Endodermal cell (in vitro differentiated cells): Measurements from ENCODE around the gene CAP1. TPM values are rescaled to one million over a fixed set of nuclear protein-coding genes. Genes with fewer than 3 reads are reported as not detected.

Source experiments
- DNase-seq: peaks from one replicate; pipeline ENCODE4 v3.0.0-alpha.2; 2017
- H3K27ac ChIP-seq: 2 replicates; pipeline ENCODE4 v1.5.1; 2013; ENCODE audit warnings: mild to moderate bottlenecking, low read depth, low read length, moderate library complexity
- H3K27me3 ChIP-seq: 2 replicates; pipeline ENCODE4 v1.6.1; 2013; ENCODE audit warnings: mild to moderate bottlenecking, low read length, moderate library complexity; ENCODE audit not compliant: insufficient read depth, control insufficient read depth, poor library complexity, severe bottlenecking
- H3K36me3 ChIP-seq: 2 replicates; pipeline ENCODE4 v1.7.0; 2013; ENCODE audit warnings: mild to moderate bottlenecking, low read length, moderate library complexity; ENCODE audit not compliant: control insufficient read depth, insufficient read depth
- H3K4me1 ChIP-seq: one replicate; pipeline ENCODE4 v1.7.0; 2013; ENCODE audit warnings: low read length; ENCODE audit not compliant: control insufficient read depth, insufficient read depth
- H3K4me3 ChIP-seq: 2 replicates; pipeline ENCODE4 v1.5.1; 2013; ENCODE audit warnings: mild to moderate bottlenecking, low read length, moderate library complexity
- H3K9ac ChIP-seq: 2 replicates; pipeline ENCODE4 v1.6.1; 2013; ENCODE audit warnings: mild to moderate bottlenecking, low read length, moderate library complexity; ENCODE audit not compliant: poor library complexity, severe bottlenecking; ENCODE audit errors: extremely low read depth
- H3K9me3 ChIP-seq: 2 replicates; pipeline ENCODE4 v1.6.1; 2013; ENCODE audit warnings: mild to moderate bottlenecking, low read length, moderate library complexity; ENCODE audit not compliant: control insufficient read depth
- H3K27ac Mint-ChIP-seq: 2 replicates; pipeline ENCODE4 v1.8.0; 2020; ENCODE audit warnings: mixed read lengths
- H3K27me3 Mint-ChIP-seq: 2 replicates; pipeline ENCODE4 v1.8.0; 2021; ENCODE audit warnings: mild to moderate bottlenecking, mixed read lengths; ENCODE audit not compliant: insufficient read depth
- H3K36me3 Mint-ChIP-seq: 2 replicates; pipeline ENCODE4 v1.8.0; 2020; ENCODE audit warnings: low read depth, mixed read lengths
- H3K4me1 Mint-ChIP-seq: 2 replicates; pipeline ENCODE4 v1.8.0; 2020; ENCODE audit warnings: mixed read lengths
- H3K4me3 Mint-ChIP-seq: 2 replicates; pipeline ENCODE4 v1.8.0; 2020; ENCODE audit warnings: mild to moderate bottlenecking, moderate library complexity, mixed read lengths
- H3K9me3 Mint-ChIP-seq: 2 replicates; pipeline ENCODE4 v1.8.0; 2020; ENCODE audit warnings: mild to moderate bottlenecking, mixed read lengths
- CTCF ChIP-seq: fragments of 200-600 bp; sonication (generic); conservative IDR thresholded peaks from 2 replicates; pipeline ENCODE4 v1.5.0; 2021; ENCODE audit warnings: antibody characterized with exemption, mild to moderate bottlenecking
- WGBS, 2 experiments: methylation state at CpG; one replicate each; pipeline versions ENCODE4 v1.1.5 to v1.1.7; 2013; ENCODE audit warnings: missing lambda C conversion rate in 2 of 2, mixed read lengths in 1 of 2; ENCODE audit not compliant: insufficient coverage in 1 of 2, insufficient read length in 1 of 2; 5-methylcytosine and 5-hydroxymethylcytosine counted together
- total RNA-seq, 2 donors: library from RNA; stranded (reverse); fragmentation: NEBNext Ultra II Directional in 1 of 2; extraction: Animal tissue kit (Norgen Biotek cat#: 25700) in 1 of 2; gene quantifications; 2 replicates in 1 of 2; 3 replicates in 1 of 2; pipeline ENCODE4 v1.2.1, GENCODE V29; 2021

The CAP1 gene
- total RNA-seq, 2 donors from 2014 or later: 260 to 287 TPM

- Mint-ChIP-seq H3K36me3 (peaks cover 18% of the 10 kb centered on the region), H3K9me3 (no peaks in the 10 kb centered on the region), H3K27me3 (no peaks in the 10 kb centered on the region), H3K4me1 (peaks cover 21% of the 10 kb centered on the region), H3K27ac (peak overlapping the region; percentile 100), H3K4me3 (peak overlapping the region; percentile 98)
- WGBS, 2 experiments: 1% methylated on average over 28 to 52 of the region's 52 CpGs
- no peaks in the 10 kb centered on the region for H3K27me3 ChIP-seq
- H3K27ac ChIP-seq: peak overlapping the region; percentile 82
- peak; percentile 89 for DNase-seq
- H3K4me3 ChIP-seq: peak overlapping the region; percentile 100
- H3K9me3 ChIP-seq: no peaks in the 10 kb centered on the region
- peak overlapping the region; percentile 75 for H3K9ac ChIP-seq
- peaks cover 27% of the 10 kb centered on the region for H3K36me3 ChIP-seq
- TF ChIP-seq CTCF: no peak
- no peaks in the 10 kb centered on the region for H3K4me1 ChIP-seq
These were observed 595 bp upstream of the CAP1 start for GRCh38 chr1:40039757-40040510.

- Mint-ChIP-seq H3K4me1 (peaks cover 24% of the 10 kb centered on the region), H3K36me3 (peaks cover 26% of the 10 kb centered on the region)
These were observed 923 bp downstream of the CAP1 start for GRCh38 chr1:40041466-40041838.

GRCh38 chr1:40042341-40042740 lies 1.8 kb downstream of the CAP1 start:
- Mint-ChIP-seq H3K4me1 (peaks cover 24% of the 10 kb centered on the region), H3K27ac (peak overlapping the region; percentile 5)

More at GRCh38 chr1:40041466-40041838, 923 bp downstream of the CAP1 start:
- Histone ChIP-seq H3K4me1 (no peaks in the 10 kb centered on the region), H3K27me3 (no peaks in the 10 kb centered on the region), H3K9me3 (no peaks in the 10 kb centered on the region), H3K27ac (no peak overlapping the region), H3K9ac (peak overlapping the region; percentile 95), H3K4me3 (peak overlapping the region; percentile 100), H3K36me3 (peaks cover 40% of the 10 kb centered on the region)
- Mint-ChIP-seq H3K27ac (peak overlapping the region; percentile 100), H3K4me3 (peak overlapping the region; percentile 98), H3K27me3 (no peaks in the 10 kb centered on the region), H3K9me3 (no peaks in the 10 kb centered on the region)
- no peak for DNase-seq
- TF ChIP-seq CTCF: no peak
- 41 to 44% methylated on average over 5 of the region's 5 CpGs for WGBS, 2 experiments

More at GRCh38 chr1:40042341-40042740, 1.8 kb downstream of the CAP1 start:
- no peaks in the 10 kb centered on the region for H3K27me3 Mint-ChIP-seq
- Histone ChIP-seq H3K4me3 (peak overlapping the region; percentile 100), H3K36me3 (peaks cover 43% of the 10 kb centered on the region), H3K9me3 (no peaks in the 10 kb centered on the region), H3K4me1 (no peaks in the 10 kb centered on the region), H3K9ac (no peak overlapping the region), H3K27me3 (no peaks in the 10 kb centered on the region), H3K27ac (no peak overlapping the region)
- peak overlapping the region; percentile 98 for H3K4me3 Mint-ChIP-seq
- no peak for DNase-seq
- no peaks in the 10 kb centered on the region for H3K9me3 Mint-ChIP-seq
- TF ChIP-seq CTCF: no peak
- peaks cover 28% of the 10 kb centered on the region for H3K36me3 Mint-ChIP-seq
- WGBS, 2 experiments: 92 to 98% methylated on average over 4 of the region's 4 CpGs
